K562 (cell line): ENCODE measurements around the gene NR1D2. TPM values are rescaled to one million over a fixed set of nuclear protein-coding genes. Genes with fewer than 3 reads are reported as not detected.

Source experiments
- ATAC-seq: fragments of 200-7000 bp; cut with Tn5 transposase; 3 replicates; pipeline ENCODE4 v1.9.1; 2020; ENCODE audit warnings: moderate library complexity
- BruUV-seq: library from RNA; stranded (reverse); fragments of 400-500 nt; replicated peaks from 2 replicates; lab custom pipeline; 2021; lab: Mats Ljungman, UMichigan
- CTCF ChIA-PET: fragments of 300-600 bp; formaldehyde crosslinking; extraction: SDS; loops from one replicate; lab custom pipeline; 2021; ENCODE audit warnings: low intra/inter-chr PET ratio; lab: Yijun Ruan, JAX
- POLR2A ChIA-PET: fragments of 300-600, 350-650 bp; sonication (Branson Sonifier 250); formaldehyde crosslinking; extraction: SDS; loops from one replicate; lab custom pipeline; 2021; ENCODE audit warnings: antibody characterized with exemption, inconsistent platforms; lab: Yijun Ruan, JAX
- DNase-seq, 4 experiments: peaks; one replicate each; pipeline versions ENCODE4 v3.0.0 to v3.0.0-alpha.2; 2011 to 2018; ENCODE audit warnings: low spot score in 3 of 4, mixed read lengths in 3 of 4; ENCODE audit errors: extremely low read depth in 1 of 4
- FAIRE-seq: peaks from 2 replicates; lab custom pipeline; 2011; peaks lifted over from hg19 to GRCh38; lab: Jason Lieb, UNC
- H2AFZ ChIP-seq: 2 replicates; pipeline ENCODE4 v1.6.0; 2011; ENCODE audit warnings: low read depth, low read length, control low read depth, inconsistent platforms
- H3K27ac ChIP-seq: fragments of 200-600 bp; 3 replicates; pipeline ENCODE4 v1.8.0; 2011; ENCODE audit warnings: low read depth, mild to moderate bottlenecking, control low read depth, inconsistent platforms, low read length, moderate library complexity, mixed read lengths; ENCODE audit errors: extremely low read depth
- H3K27me3 ChIP-seq, 2 experiments: fragments of 300-600 bp in 1 of 2; 2 replicates in 1 of 2; 3 replicates in 1 of 2; pipeline versions ENCODE4 v1.6.0 to v1.8.0; 2011; ENCODE audit warnings: inconsistent platforms in 2 of 2, low read length in 2 of 2, mild to moderate bottlenecking in 1 of 2, mixed read lengths in 1 of 2, moderate library complexity in 1 of 2; ENCODE audit not compliant: control insufficient read depth in 2 of 2, insufficient read depth in 2 of 2
- H3K36me3 ChIP-seq: fragments of 300-600 bp; 3 replicates; pipeline ENCODE4 v1.8.0; 2011; ENCODE audit warnings: mild to moderate bottlenecking, low read length, inconsistent platforms; ENCODE audit not compliant: control insufficient read depth, insufficient read depth
- H3K4me1 ChIP-seq, 2 experiments: fragments of 200-600 bp in 1 of 2; replicated peaks in 1 of 2; 2 replicates in 1 of 2; 3 replicates in 1 of 2; pipeline versions ENCODE4 v1.5.1 to v1.8.0; 2011; ENCODE audit warnings: inconsistent platforms in 2 of 2, low read length in 2 of 2, mild to moderate bottlenecking in 1 of 2, mixed read lengths in 1 of 2, moderate library complexity in 1 of 2; ENCODE audit not compliant: control insufficient read depth in 2 of 2, insufficient read depth in 2 of 2
- H3K4me2 ChIP-seq: 2 replicates; pipeline ENCODE4 v1.6.1; 2011; ENCODE audit warnings: low read length, control low read depth, inconsistent platforms, mixed read lengths; ENCODE audit not compliant: insufficient read depth
- H3K4me3 ChIP-seq: fragments of 200-600 bp; sonication (generic), shearing (Covaris generic); 2 replicates; pipeline ENCODE4 v1.5.1; 2016; ENCODE audit warnings: control low read depth, inconsistent platforms
- H3K79me2 ChIP-seq: fragments of 200-600 bp; 3 replicates; pipeline ENCODE4 v1.8.0; 2011; ENCODE audit warnings: low read length, inconsistent platforms; ENCODE audit not compliant: control insufficient read depth, insufficient read depth
- H3K9ac ChIP-seq, 2 experiments: 2 replicates each; pipeline versions ENCODE4 v1.6.0 to v1.6.1; 2011; ENCODE audit warnings: low read depth in 2 of 2, low read length in 2 of 2, control low read depth in 1 of 2, inconsistent platforms in 1 of 2, mild to moderate bottlenecking in 1 of 2, mixed read lengths in 1 of 2; ENCODE audit not compliant: insufficient read depth in 1 of 2
- H3K9me1 ChIP-seq: one replicate; pipeline ENCODE4 v1.6.0; 2011; ENCODE audit warnings: inconsistent platforms, mild to moderate bottlenecking, low read length, moderate library complexity; ENCODE audit not compliant: control insufficient read depth, insufficient read depth
- H3K9me3 ChIP-seq: replicated peaks from 2 replicates; pipeline ENCODE4 v1.5.1; 2011; ENCODE audit warnings: low read depth, low read length, inconsistent platforms; ENCODE audit not compliant: control insufficient read depth, insufficient read depth
- H4K20me1 ChIP-seq: replicated peaks from 2 replicates; pipeline ENCODE4 v1.6.1; 2011; ENCODE audit warnings: low read length, inconsistent platforms, mixed read lengths; ENCODE audit not compliant: control insufficient read depth, insufficient read depth
- CREM ChIP-seq: IDR thresholded peaks from 2 replicates; pipeline ENCODE4 v1.6.1; 2014; ENCODE audit warnings: antibody characterized with exemption, low read depth
- DNMT1 ChIP-seq: fragments of 450-650 bp; IDR thresholded peaks from 2 replicates; pipeline ENCODE4 v1.6.1; 2016; ENCODE audit warnings: antibody characterized with exemption, mild to moderate bottlenecking
- FOSL1 ChIP-seq: fragments of 200-800 bp; sonication (Bioruptor generic); conservative IDR thresholded peaks from 2 replicates; pipeline ENCODE4 v1.6.1; 2016; ENCODE audit warnings: missing genetic modification characterization, missing compliant biosample characterization
- FOXK2 ChIP-seq, 2 experiments: fragments of 450-650 bp; IDR thresholded peaks in 1 of 2; conservative IDR thresholded peaks in 1 of 2; 2 replicates each; pipeline ENCODE4 v1.6.1; 2016; ENCODE audit warnings: low read depth in 2 of 2, mild to moderate bottlenecking in 1 of 2
- GMEB1 ChIP-seq: fragments of 250-450 bp; sonication (Bioruptor Pico); IDR thresholded peaks from 2 replicates; pipeline ENCODE4 v1.4.0; 2020; ENCODE audit warnings: mild to moderate bottlenecking
- JUN ChIP-seq, 2 experiments: sonication (generic) in 1 of 2; formaldehyde crosslinking in 1 of 2; IDR thresholded peaks; 2 replicates each; pipeline versions ENCODE4 v1.6.1 to v1.8.0; 2012 to 2022; ENCODE audit warnings: borderline replicate concordance in 2 of 2, mild to moderate bottlenecking in 2 of 2, improper control_type of control experiment in 1 of 2, low read depth in 1 of 2, low read length in 1 of 2, missing genetic modification reagents in 1 of 2
- MLX ChIP-seq, 2 experiments: fragments of 450-650 bp in 1 of 2; sonication (generic) in 1 of 2; formaldehyde crosslinking; conservative IDR thresholded peaks; 2 replicates each; pipeline versions ENCODE4 v1.4.0 to v1.8.1; 2020 to 2022; ENCODE audit warnings: mild to moderate bottlenecking in 1 of 2, missing genetic modification reagents in 1 of 2
- PCBP1 ChIP-seq: fragments of 200-400 bp; formaldehyde crosslinking; IDR thresholded peaks from 2 replicates; pipeline ENCODE4 v1.6.1; 2018; ENCODE audit warnings: mild to moderate bottlenecking, low read depth, low read length; ENCODE audit not compliant: poor library complexity, severe bottlenecking
- RAD21 ChIP-seq, 2 experiments: fragments of 250-450 bp in 1 of 2; fragments of 450-650 bp in 1 of 2; sonication (Bioruptor Pico) in 1 of 2; formaldehyde crosslinking in 1 of 2; IDR thresholded peaks in 1 of 2; conservative IDR thresholded peaks in 1 of 2; 2 replicates each; pipeline versions ENCODE4 v1.4.0 to v1.8.0; 2020 to 2022; ENCODE audit warnings: mild to moderate bottlenecking in 2 of 2, moderate library complexity in 1 of 2
- TCFL5 ChIP-seq: fragments of 250-450 bp; sonication (Bioruptor Pico); conservative IDR thresholded peaks from 2 replicates; pipeline ENCODE4 v1.6.1; 2021; ENCODE audit warnings: mild to moderate bottlenecking, moderate library complexity, matching md5 sums
- ZNF282 ChIP-seq: sonication (generic); formaldehyde crosslinking; IDR thresholded peaks from 2 replicates; pipeline ENCODE4 v1.8.1; 2023; ENCODE audit warnings: missing genetic modification reagents
- WGBS: fragments of 100-300 bp; shearing (Covaris generic); methylation state at CpG from one replicate; pipeline ENCODE4 v1.1.6; 2016; ENCODE audit warnings: low coverage, mixed read lengths; ENCODE audit not compliant: insufficient coverage; ENCODE audit errors: missing lambda C conversion rate; 5-methylcytosine and 5-hydroxymethylcytosine counted together
- in situ Hi-C: fragments of 300-500 bp; cut with MboI; formaldehyde crosslinking; loops from 4 replicates; pipeline ENCODE4 v1.15.0; 2018; ENCODE audit warnings: inconsistent platforms, mixed read lengths
- intact Hi-C: fragments of 100-400 bp; cut with micrococcal nuclease; formaldehyde crosslinking; loops from 2 replicates; pipeline ENCODE4 v1.14.2; 2022
- polyA plus RNA-seq, 8 experiments: library from polyadenylated mRNA; depleted of rRNA in 4 of 8; stranded (reverse) in 5 of 8; unstranded in 3 of 8; fragments of >200 nt; fragmentation: Nextera tagmentation in 2 of 8; fragmentation: Illumina TruSeq in 1 of 8; extraction: Ambion mirVana in 2 of 8; extraction: Trizol in 1 of 8; gene quantifications; 2 replicates each; pipeline versions ENCODE4 v1.2.1 to v1.2.3, GENCODE V29; 2011 to 2014; ENCODE audit warnings: inconsistent platforms in 1 of 8, missing spikeins in 1 of 8
- total RNA-seq, 7 experiments: library from RNA; depleted of rRNA in 6 of 7; stranded (reverse); fragments of >200 nt in 6 of 7; fragmentation: Illumina TruSeq in 2 of 7; extraction: Trizol in 2 of 7; gene quantifications; 2 replicates each; pipeline versions ENCODE4 v1.2.1 to v1.2.3, GENCODE V29; 2011 to 2021; ENCODE audit warnings: low replicate concordance in 1 of 7
- TF ChIP-seq, protein P1 (sequence below): fragments of 250-450 bp; sonication (Bioruptor Pico); IDR thresholded peaks from 2 replicates; pipeline ENCODE4 v1.8.0; 2021; ENCODE audit warnings: borderline replicate concordance, mild to moderate bottlenecking, moderate library complexity; ENCODE audit not compliant: poor library complexity, severe bottlenecking
- TF ChIP-seq, protein P2 (sequence below): sonication (generic); formaldehyde crosslinking; IDR thresholded peaks from 2 replicates; pipeline ENCODE4 v1.8.0; 2022; ENCODE audit warnings: mild to moderate bottlenecking, missing genetic modification reagents

The NR1D2 gene
- total and polyA plus RNA-seq, 9 of the 15 experiments (the other 6 are each of a cell fraction or from before 2014, with no cell fraction given), result 1.2 to 5.5 (median 2.9) TPM

- DNase-seq (no peak), ATAC-seq (no peak)
- peak overlapping the region; percentile 85; the same call in 1 of the 3 replicates for H3K27ac ChIP-seq
- TF ChIP-seq GMEB1 (CRISPR knock-in tag) (peak; percentile 92; the same call in 1 of the 2 replicates), DNMT1 (no peak), JUN (IDR thresholded peaks at IDR 0.05; ENCODE audit: borderline replicate concordance, low read depth, low read length) (0 out of 2 replicates have a peak, but pooled peaks have one; percentile 88), JUN (CRISPR knock-in tag; IDR thresholded peaks at IDR 0.05; ENCODE audit: borderline replicate concordance) (no peak), ZNF282 (CRISPR knock-in tag) (peak; percentile 7; the same call in 1 of the 2 replicates), RAD21 (CRISPR knock-in tag; conservative IDR thresholded peaks at IDR 0.05 in 1 of 2, IDR thresholded peaks at IDR 0.05 in 1 of 2) (no peak), TCFL5 (no peak), MLX (CRISPR knock-in tag; conservative IDR thresholded peaks at IDR 0.05) (0 out of 4 replicates have a peak, but pooled peaks of 1 of the 2 experiments have one; percentile 66), CREM (no peak), FOXK2 (conservative IDR thresholded peaks at IDR 0.05 in 1 of 2, IDR thresholded peaks at IDR 0.05 in 1 of 2; ENCODE audit: low read depth in 2 of 2) (peak; percentile 90 to 96; a peak in 2 of 4 replicates), FOSL1 (no peak), PCBP1 (peak; percentile 84)
- TF ChIP-seq, protein P1, sequence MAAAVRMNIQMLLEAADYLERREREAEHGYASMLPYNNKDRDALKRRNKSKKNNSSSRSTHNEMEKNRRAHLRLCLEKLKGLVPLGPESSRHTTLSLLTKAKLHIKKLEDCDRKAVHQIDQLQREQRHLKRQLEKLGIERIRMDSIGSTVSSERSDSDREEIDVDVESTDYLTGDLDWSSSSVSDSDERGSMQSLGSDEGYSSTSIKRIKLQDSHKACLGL, result peak; percentile 88
- TF ChIP-seq, protein P2, sequence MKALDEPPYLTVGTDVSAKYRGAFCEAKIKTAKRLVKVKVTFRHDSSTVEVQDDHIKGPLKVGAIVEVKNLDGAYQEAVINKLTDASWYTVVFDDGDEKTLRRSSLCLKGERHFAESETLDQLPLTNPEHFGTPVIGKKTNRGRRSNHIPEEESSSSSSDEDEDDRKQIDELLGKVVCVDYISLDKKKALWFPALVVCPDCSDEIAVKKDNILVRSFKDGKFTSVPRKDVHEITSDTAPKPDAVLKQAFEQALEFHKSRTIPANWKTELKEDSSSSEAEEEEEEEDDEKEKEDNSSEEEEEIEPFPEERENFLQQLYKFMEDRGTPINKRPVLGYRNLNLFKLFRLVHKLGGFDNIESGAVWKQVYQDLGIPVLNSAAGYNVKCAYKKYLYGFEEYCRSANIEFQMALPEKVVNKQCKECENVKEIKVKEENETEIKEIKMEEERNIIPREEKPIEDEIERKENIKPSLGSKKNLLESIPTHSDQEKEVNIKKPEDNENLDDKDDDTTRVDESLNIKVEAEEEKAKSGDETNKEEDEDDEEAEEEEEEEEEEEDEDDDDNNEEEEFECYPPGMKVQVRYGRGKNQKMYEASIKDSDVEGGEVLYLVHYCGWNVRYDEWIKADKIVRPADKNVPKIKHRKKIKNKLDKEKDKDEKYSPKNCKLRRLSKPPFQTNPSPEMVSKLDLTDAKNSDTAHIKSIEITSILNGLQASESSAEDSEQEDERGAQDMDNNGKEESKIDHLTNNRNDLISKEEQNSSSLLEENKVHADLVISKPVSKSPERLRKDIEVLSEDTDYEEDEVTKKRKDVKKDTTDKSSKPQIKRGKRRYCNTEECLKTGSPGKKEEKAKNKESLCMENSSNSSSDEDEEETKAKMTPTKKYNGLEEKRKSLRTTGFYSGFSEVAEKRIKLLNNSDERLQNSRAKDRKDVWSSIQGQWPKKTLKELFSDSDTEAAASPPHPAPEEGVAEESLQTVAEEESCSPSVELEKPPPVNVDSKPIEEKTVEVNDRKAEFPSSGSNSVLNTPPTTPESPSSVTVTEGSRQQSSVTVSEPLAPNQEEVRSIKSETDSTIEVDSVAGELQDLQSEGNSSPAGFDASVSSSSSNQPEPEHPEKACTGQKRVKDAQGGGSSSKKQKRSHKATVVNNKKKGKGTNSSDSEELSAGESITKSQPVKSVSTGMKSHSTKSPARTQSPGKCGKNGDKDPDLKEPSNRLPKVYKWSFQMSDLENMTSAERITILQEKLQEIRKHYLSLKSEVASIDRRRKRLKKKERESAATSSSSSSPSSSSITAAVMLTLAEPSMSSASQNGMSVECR (CRISPR knock-in tag), result peak; percentile 98; the same call in 1 of the 2 replicates
These were observed 502 bp downstream of the NR1D2 start for GRCh38 chr3:23945663-23945912.

More at GRCh38 chr3:23945663-23945912, 502 bp downstream of the NR1D2 start:
- ChIA-PET CTCF (interaction anchor here (0.6 kb wide), 1 partner anchor 312 kb away, joined by 3 read pairs; no protein-coding TSS in a partner anchor), POLR2A (interaction anchor here (1.1 to 1.9 kb wide), 4 partner anchors 16 to 29 kb away, joined by 4 to 17 read pairs (median 6); partner anchors contain the start of genes NKIRAS1 and RPL15)
- peaks cover 17 to 51% of the 10 kb centered on the region in 2 experiments for H3K4me1 ChIP-seq
- no peak overlapping the region; the same call in 1 of the 2 replicates for H2AFZ ChIP-seq
- no peaks in the 10 kb centered on the region for H3K9me3 ChIP-seq
- H3K36me3 ChIP-seq, result no peaks in the 10 kb centered on the region
- H4K20me1 ChIP-seq, result no peaks in the 10 kb centered on the region
- no TSS peak for BruUV-seq
- peak overlapping the region in 1 of 2 experiments; percentile 86; a peak in 3 of 4 replicates for H3K9ac ChIP-seq
- H3K4me3 ChIP-seq, result peak overlapping the region; percentile 59
- H3K9me1 ChIP-seq, result no peaks in the 10 kb centered on the region
- FAIRE-seq, result no peak
- intact Hi-C loops, result loop anchor here (1.0 to 10.0 kb wide), 3 partner anchors 28 to 141 kb away; partner anchors contain the start of genes RPL15 and UBE2E1
- H3K79me2 ChIP-seq, result no peaks in the 10 kb centered on the region
- 0% methylated on average over 12 of the region's 39 CpGs for WGBS
- in situ Hi-C loops, result no loop called here
- H3K27me3 ChIP-seq, result no peaks in the 10 kb centered on the region
- no peak overlapping the region for H3K4me2 ChIP-seq
